ENCODE results near the gene CHAF1B.
A peak's percentile ranks its signal among the peaks of the same experiment; 100 is the strongest.
"Not testable (repeated sequence)": the region's sequence is repeated elsewhere in the genome, so short reads cannot be mapped to it uniquely, and the experiment has no call there.

Gene CHAF1B

DNA sequence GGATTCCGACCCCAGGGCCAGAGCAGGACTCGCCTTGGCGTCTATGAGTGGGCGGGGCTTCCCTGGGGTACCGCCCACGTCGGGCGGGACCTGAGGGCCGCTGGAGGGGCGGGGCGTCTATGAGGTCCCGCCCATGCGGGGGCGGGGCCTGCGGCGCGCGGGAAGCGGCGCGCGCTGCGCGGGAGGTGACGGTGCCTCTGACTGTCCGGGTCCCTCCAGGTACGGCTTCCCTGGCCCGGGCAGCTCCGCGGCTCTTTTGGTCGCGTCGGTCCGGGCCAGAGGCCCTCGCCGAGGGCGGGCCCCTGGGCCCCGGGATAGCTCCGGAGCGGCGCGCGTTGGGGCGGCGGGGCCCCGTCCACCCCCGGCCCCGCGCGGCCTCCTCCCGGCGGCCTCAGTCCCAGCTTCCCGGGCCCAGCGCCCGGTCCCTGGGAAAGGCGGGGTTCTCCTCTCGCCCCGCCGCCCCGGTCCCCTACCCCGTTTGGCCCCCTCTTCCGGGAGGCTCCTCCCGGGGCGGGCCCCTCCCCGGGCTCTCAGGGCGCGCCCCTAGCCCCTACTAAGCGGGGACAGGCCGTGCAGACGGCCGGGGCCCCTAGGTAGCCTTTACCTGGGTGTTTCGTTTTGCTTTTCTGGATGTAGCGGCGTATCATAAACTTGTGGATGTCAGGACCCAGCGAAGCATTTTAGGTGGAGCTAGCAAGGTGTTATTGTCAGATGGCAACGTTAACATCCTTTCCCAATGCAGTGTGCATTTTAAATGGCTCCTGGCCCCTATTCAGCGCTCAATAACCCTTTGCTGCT is at the start of gene CHAF1B:
Gene CHAF1B (plus strand): TSS at position 160 of the 798 bp plus-strand sequence. CDS start 745 bp downstream, outside the sequence.
- DNase-seq: peak; percentile 80 to 85

DNA sequence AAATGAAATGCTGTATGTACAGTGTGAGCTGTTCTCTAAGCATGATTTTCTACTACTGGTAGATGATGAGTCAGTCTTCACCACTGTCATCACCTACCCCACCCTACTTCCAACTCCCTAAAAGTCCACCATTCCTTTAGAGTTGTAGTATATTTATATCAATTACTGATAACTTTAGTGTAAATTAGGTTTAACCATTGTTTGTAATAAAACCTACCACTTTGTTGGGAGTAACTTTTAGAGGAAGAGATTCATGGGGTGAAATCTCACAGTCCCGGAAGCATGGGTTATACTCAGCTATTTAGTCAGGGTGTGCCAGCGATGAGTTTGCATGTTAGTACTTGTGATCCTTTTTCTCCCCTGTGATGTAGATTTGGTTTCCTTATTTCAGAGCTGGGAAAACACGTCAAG is 48.1 kb upstream of the CHAF1B start:
- DNase-seq: no peak

DNA sequence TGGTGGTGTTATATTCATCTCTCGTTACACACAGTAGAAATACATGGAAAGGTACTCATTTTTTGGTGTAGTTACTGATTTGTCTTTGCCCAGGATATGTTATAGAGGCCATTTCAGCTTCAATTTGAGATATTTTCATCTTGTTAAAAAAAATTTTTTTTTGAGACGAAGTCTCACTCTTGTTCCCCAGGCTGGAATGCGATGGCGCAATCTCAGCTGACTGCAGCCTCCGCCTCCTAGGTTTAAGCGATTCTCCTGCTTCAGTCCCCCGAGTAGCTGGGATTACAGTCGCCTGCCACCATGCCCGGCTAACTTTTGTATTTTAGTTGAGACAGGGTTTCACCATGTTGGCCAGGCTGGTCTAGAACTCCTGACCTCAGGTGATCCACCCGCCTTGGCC is 46.2 kb upstream of the CHAF1B start:
- DNase-seq: no peak

DNA sequence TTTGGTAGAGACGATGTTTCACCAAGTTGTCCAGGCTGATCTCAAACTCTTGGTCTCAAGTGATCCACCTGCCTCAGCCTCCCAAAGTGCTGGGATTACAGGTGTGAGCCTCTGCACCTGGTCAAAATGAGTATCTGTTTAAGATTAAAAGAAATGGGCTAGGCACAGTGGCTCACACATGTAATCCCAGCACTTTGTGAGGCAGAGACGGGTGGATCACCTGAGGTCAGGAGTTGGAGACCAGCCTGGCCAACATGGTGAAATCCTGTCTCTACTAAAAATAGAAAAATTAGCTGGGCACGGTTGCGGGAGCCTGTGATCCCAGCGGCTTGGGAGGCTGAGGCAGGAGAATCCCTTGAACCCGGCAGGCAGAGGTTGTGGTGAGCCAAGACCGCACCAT is 42.6 kb upstream of the CHAF1B start:
- DNase-seq: not testable (repeated sequence)

DNA sequence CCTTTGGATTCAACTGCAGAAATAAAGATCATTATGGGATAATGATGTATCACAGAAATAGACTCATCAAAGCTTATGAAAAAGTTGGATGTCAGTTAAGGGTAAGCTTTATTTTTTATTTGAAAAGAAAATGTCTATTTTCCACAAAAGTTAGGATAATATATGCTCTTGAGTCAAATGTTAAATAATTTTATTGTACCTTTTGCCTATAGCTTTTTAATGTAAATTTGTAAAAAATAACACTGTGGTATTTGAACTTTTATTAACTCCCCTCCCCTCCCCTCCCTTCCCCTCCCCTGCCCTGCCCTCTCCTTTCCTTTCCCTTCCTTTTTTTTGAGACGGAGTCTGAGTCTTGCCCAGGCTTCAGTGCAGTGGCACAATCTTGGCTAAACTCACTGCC is 40.3 kb upstream of the CHAF1B start:
- no peak for DNase-seq

DNA sequence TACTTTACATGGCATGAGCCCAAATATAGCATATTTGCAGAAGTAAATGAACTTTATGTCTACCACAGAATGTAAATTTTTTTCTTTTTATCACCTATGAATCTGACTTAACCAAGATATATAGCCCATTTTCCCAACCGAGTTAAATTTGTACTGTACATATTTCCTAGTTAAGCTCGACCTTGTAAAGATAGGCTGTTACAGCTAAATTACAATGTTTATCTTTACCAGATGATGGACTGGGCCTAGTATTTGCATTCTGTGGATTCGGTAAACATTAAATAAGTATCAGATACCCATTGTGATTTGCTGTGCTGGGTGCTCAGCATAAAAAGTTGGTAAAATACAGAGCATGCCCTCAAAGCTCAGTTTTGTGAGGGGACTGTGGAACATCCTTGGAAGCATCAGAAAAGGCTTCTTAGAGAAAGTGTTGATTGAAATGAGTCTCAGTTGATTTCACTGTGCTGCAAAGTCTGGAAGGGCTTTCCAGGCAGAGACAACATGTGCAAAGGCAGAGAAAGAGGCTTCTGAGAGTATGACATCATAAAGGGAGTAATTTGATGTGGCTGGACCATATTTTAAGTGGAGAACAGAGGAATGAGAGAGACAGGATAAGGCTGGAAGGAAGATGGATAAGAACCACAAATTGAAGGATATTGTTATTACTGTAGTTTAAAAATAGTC is 37.8 kb upstream of the CHAF1B start:
- no peak for DNase-seq

DNA sequence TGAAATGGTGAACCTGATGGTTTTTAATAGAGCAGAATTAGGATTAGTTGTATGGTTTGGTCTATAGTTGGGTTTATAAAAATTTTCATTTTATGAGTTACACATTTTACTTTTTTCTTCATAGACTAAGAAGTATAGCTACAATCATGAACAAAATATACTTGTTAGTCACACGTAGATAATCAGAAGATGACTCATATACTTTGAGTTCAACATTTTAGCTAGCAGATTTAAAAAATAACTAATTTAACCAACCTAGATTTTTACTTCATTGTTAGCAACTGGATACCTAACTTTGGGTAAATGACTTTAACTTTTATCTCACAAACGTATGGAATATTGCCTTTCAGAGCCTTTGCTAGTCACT is 37.2 kb upstream of the CHAF1B start:
- no peak for DNase-seq

DNA sequence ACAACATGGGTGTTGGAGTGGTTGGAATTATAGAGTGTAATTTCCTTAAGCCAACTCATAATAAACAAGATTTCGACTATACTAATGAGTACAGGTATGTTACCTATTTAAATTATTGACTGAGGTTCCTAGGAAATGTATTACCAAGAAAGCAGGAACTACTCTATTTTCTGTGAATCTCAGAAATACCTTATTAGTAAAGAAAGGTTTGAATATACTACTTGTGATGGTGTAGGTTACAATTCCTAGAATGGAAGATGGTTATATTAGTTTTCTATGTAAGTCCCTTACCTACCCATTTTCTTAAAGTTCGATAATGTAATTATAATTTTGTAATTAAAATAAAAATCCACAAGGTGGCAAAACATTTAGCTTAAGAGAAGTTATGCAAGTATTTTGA is 35.9 kb upstream of the CHAF1B start:
- DNase-seq: no peak

DNA sequence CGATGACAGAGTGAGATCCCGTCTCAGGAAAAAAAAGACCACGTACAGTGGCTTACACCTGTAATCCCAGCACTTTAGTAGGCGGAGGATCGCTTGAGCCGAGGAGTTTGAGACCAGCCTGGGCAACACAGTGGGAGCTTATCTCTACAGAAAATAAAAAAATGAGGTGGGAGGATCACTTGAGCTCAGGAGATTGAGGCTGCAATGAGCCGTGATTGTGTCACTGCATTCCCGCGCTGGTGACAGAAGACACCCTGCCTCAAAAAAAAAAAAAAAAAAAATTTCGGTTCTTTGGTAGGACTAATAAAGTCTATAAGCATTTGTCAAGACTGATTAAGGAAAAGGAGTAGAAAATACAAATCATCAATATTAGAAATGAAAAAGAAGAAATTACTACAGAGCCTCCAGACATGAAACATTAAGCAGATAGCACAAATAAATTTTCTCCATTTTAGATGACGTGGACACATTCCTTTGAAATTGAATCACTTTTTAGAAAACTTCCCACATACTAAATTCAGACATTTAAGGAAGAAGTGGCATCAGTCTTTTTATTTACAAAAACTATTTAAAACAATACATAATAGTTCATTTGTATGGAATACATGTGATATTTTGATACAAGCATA is 34.8 kb upstream of the CHAF1B start:
- no peak for DNase-seq

DNA sequence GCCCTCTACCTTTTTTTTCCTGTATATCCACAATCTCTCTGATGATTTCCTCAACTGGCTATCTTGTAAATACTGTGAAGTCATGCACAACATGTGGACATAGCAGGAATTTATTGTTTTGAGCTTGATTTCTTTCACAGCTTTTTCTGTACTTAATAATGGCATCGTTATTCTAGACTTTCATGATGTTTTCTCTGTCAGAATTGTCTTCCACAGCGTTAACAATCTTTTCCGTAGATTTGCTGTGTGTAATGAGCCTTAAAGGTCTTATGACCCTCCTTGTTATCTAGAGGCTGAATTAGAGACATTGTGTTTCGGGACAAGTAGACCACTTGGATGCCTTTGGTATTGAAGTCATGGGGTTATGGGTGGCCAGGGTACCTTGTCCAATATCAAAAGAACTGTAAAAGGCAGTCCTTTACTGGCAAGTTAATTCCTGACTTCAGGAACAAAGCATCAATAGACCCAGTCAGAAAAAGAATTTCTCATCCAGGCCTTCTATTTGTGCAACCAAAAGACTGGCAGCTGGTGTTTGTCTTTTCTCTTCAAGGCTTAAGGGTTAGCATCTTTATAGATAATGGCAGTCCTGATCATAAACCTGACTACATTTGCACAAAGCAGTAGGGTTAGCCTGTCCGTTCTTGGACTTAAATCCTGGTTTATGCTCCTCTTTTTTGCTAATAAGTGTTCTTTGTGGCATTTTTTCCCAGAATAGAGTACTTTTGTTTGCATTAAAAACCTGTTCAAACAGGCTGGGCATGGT is 30.1 kb upstream of the CHAF1B start:
- DNase-seq: no peak

DNA sequence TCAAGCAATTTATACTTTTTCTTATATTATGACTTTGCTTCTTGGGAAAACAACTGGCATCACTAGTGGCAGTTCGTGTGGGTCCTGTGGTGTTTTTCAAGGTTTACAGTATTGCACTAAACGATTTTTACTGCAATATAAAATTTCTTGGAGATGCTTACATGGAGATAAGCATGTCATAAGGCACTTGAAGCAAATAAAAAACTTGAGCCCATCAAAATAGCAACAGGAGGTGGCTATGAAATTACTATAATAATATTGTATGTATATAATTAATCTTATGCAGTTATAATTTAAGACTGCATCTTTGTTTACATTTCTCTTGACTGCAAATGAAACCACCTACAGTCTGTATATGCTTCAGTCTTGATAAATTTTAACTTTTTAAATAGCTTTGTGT is 29.3 kb upstream of the CHAF1B start:
- DNase-seq: no peak

DNA sequence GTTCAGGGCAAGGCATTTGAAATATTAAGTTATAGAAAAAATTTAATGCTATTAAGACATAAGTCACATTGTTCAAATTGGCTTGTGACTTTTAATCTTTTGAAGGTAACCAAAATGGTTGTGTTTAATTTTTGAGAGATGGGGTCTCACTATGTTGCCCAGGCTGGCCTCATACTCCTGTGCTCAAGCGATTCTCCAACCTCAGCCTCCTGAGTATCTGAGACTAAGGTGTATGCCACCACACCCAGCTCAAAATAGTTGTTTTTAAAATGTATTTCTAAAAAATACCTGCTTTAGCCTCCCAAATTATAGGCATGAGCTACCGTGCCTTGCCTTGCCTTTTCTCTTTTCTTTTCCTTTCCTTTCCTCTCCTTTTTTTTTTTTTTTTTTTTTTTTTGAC is 26.0 kb upstream of the CHAF1B start:
- no peak for DNase-seq

DNA sequence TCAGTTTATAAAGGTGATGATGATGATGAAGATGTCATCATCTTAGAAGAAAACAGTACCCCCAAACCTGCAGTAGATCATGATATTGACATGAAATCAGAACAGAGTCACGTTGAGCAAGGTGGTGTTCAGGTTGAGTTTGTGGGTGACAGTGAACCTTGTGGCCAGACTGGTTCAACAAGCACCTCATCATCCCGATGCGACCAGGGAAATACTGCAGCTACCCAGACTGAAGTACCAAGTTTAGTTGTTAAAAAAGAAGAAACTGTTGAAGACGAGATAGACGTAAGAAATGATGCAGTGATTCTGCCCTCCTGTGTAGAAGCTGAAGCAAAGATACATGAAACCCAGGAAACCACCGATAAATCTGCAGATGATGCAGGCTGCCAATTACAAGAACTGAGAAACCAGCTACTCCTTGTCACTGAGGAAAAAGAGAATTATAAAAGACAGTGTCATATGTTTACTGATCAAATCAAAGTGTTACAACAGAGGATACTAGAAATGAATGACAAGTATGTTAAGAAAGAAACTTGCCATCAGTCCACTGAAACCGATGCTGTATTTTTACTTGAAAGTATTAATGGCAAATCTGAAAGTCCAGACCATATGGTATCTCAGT is 16.0 kb upstream of the CHAF1B start:
- no peak for DNase-seq

DNA sequence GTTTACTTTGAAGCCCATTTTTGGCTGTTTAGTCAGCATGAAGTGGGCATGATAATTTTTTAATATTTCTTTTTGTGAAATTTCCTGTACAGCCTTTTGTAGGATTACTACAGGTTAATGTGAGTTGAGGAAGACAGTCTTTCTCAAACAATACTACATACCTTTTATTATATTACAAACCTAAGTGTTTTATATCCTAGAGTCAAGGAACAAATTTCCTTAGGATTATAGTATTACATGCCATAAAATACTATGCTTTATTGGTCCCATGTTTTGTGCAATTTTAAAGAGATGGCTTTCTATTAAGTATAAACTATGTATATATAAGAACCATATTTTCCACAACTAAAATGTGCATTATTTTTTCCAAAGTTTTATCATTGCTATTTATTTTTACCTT is 9.2 kb upstream of the CHAF1B start:
- no peak for DNase-seq

DNA sequence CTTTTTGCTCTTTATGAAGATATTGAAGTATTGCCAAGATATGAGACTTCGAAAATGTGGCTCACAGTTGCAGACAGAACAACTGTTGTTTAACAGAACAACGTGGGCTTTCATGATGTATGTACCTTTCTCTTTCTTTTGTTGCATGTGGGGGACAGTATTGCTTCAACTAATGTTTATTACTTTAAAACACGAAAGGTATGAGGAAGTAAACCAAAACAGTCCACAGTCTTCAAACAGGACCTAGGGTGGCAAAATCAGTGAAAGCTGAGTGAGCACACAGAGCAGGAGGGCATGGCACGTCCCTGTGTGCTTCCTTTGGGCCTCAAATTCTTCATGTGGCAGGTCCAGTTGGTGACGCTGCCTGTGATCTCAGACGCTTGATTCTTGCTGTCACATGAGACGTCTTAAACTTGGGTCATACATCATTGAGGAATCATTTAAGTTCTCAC is 7.8 kb upstream of the CHAF1B start:
- DNase-seq: no peak

DNA sequence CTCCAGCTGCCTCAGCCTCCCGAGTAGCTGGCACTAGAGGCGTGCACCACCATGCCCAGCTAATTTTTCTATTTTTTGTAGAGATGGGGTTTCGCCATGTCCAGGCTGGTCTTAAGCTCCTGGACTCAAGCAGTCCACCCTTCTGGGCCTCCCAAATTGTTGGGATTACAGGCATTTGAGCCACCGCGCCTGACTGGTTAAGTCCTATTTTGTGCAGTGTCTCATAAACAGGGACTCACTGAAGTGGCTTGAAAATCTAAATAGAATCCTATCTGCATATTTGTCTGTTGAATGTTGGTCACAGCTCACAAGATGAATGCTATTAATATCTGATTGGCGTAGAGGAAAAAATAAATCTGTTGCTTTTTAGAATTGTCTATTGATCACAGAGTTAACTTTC is 5.9 kb upstream of the CHAF1B start:
- DNase-seq: no peak

DNA sequence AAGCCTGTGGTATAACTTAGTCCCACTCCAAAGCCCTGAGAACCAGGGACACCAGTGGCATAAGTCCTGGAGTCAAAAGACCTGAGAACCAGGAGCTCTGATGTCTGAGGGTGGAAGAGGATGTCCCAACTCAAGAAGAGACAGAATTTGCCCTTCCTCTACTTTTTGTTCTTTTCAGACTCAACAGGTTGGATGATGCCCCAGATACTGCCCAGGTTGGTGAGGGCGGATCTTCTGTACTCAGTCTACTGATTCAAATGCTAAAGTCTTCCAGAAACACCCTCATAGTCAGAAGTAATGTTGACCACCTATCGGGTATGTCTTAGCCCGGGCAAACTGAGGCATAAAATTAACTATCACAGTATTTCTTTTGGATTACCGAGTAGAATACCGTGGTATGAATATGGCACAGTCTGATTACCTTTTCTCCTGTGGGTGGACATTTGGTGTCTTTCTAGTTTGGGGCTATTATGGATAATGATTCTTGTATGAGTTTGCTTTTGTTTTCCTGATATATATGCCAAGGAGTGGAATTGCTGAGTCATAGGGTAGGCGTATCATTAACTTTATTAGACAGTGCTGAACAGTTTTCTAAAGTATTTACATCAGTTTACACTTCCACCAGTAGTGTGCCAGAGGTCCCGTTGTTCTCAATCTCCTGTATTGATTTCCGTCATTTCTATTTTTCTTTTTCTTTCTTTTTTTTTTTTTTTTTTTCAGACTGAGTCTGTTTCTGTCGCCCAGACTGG is 3.2 kb upstream of the CHAF1B start:
- no peak for DNase-seq

DNA sequence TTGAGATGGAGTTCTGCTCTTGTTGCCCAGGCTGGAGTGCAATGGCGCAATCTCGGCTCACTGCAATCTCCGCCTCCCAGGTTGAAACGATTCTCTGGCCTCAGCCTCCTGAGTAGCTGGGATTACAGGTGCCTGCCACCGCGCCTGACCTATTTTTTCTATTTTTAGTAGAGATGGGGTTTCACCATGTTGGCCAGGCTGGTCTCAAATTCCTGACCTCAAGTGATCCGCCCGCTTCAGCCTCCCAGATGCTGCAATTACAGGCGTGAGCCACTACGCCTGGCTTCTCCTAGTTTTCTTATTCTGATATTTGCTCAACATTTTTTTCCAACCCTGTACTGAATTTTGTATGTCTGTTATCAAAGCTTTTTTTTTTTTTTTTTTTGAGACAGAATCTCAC is 2.5 kb upstream of the CHAF1B start:
- not testable (repeated sequence) for DNase-seq

DNA sequence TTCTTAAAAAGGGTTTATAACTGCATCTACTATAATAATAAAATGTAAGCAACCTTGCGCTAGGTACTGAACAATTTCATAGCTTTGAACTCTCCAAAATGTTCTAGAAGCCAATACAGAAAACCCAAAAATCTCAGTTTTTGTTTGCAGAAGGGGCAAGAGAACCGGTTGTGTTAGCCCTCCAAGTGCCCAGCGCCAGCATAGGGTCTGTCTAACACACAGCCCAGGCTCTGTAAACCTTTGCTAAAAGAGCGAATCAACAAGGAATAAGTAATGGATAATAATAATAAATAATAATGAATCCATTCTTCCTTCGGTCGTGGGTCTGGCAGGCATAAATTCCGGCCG is 333 bp upstream of the CHAF1B start:
- no peak for DNase-seq

DNA sequence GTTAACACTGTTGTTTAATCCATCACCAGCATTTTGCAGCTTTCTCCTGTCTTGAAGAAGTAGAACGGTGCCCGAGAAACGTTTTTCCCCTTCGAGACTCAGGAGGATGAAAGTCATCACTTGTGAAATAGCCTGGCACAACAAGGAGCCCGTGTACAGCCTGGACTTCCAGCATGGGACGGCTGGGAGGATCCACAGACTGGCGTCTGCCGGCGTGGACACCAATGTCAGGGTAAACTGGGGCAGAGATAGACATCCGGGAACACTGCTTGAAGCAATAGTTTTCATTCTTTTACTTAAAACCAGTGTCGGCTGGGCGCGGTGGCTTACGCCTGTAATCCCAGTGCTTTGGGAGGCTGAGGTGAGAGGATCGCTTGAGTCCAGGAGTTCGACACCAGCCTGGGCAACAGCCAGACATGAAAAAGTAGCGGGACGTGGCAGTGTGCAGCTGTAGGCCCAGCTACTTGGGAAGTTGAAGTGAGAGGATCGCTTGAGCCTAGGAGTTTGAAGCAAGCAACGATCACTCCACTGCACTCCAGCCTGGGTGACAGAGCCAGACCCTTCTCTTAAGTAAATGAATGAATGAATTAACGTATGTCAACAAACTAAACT is 945 bp downstream of the CHAF1B start:
- DNase-seq: peak in 1 of 2 donors; percentile 4

DNA sequence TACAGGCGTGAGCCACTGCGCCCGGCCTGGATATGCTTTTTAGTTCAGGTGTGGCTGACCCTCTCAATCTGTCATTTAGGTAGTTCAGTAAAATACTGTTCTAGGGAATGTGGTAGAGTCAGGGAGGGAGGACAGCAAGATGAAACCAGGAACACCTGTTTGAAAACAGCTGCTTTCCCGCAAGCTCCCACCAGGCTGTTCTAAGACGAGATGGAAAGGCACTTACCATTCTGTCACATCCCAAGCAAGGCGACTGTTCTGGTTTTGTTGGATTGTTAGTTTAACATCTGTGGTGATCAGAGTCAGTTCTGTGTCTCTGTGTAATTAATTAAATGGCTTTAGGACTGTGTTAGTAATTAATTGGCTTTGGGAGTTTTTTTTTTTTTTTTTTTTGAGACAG is 2.9 kb downstream of the CHAF1B start:
- DNase-seq: no peak

DNA sequence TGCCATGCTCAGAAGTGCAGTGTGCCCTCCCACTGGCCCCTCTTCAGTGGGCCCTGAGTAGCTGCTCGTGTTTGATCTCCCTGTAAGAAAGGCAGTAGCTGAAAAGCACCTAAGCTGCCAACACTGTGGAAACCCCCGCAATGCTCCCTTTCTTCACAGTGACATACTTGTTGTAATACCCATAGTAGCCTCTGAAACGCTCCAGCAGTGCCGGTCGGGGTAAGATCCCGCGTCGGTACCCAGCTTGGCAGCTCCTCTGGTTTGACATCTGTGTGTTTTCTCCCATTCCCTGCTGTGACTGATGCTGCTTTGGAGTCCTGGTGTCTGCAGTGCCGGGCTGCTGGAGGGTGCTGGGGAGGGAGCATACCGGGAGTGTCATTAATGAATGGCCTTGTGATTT is 3.6 kb downstream of the CHAF1B start:
- DNase-seq: no peak

Data from CD4-positive, alpha-beta T cell treated with Interleukin-1 beta for 1 hour (primary cell).